ENCODE data around the gene CAMK2G. TPM values are rescaled to one million over a fixed set of nuclear protein-coding genes. Genes with fewer than 3 reads are reported as not detected.
A peak's percentile ranks its signal among the peaks of the same experiment; 100 is the strongest.
"Not testable (repeated sequence)": the region's sequence is repeated elsewhere in the genome, so short reads cannot be mapped to it uniquely, and the experiment has no call there.

The CAMK2G gene
- total RNA-seq, 1 donor from 2014 or later, result 36.6 TPM

GRCh38 chr10:73788864-73789658, 85.3 kb downstream of the CAMK2G start:
- Histone ChIP-seq H2AFZ (replicated peaks) (no peak overlapping the region), H3K4me1 (peaks cover 5% of the 10 kb centered on the region), H3K9me3 (ENCODE audit: low read depth) (no peaks in the 10 kb centered on the region), H3K36me3 (no peaks in the 10 kb centered on the region), H3K79me2 (ENCODE audit: low read depth) (peaks cover 30% of the 10 kb centered on the region), H3K27ac (no peak overlapping the region), H3K9ac (no peak overlapping the region), H3F3A (ENCODE audit: low read depth) (peaks cover 23% of the 10 kb centered on the region), H3K4me3 (no peak overlapping the region), H4K20me1 (ENCODE audit: low read depth) (peaks cover 26% of the 10 kb centered on the region), H3K4me2 (no peak overlapping the region), H3K27me3 (no peaks in the 10 kb centered on the region)
- no peak for DNase-seq (ENCODE audit: low spot score)
- peaks cover 3% of the 10 kb centered on the region for H3K27me3 Mint-ChIP-seq (ENCODE audit: insufficient read depth, low read depth)
- H3K36me3 Mint-ChIP-seq, result peaks cover 16% of the 10 kb centered on the region
- no peak overlapping the region for H3K4me3 Mint-ChIP-seq
- H3K4me1 Mint-ChIP-seq, result peaks cover 22% of the 10 kb centered on the region
- no peaks in the 10 kb centered on the region for H3K9me3 Mint-ChIP-seq
- TF ChIP-seq EZH2phosphoT487 (IDR thresholded peaks at IDR 0.05) (no peak), CTCF (IDR thresholded peaks at IDR 0.05) (no peak), EZH2 (IDR thresholded peaks at IDR 0.05) (no peak)
- H3K27ac Mint-ChIP-seq, result no peak overlapping the region

GRCh38 chr10:73787031-73787800, 87.1 kb downstream of the CAMK2G start:
- Mint-ChIP-seq H3K4me1 (peaks cover 31% of the 10 kb centered on the region), H3K4me3 (peak overlapping the region; percentile 99)
- not testable (repeated sequence) for H3K27ac ChIP-seq; H3K27ac Mint-ChIP-seq; H3K27me3 ChIP-seq; H3K36me3 ChIP-seq; H3K27me3 Mint-ChIP-seq (ENCODE audit: insufficient read depth, low read depth); H3K36me3 Mint-ChIP-seq; H3K9me3 Mint-ChIP-seq; H3K9ac ChIP-seq; H2AFZ ChIP-seq (replicated peaks); H3K9me3 ChIP-seq (ENCODE audit: low read depth); DNase-seq (ENCODE audit: low spot score)
- Histone ChIP-seq H4K20me1 (ENCODE audit: low read depth) (peaks cover 36% of the 10 kb centered on the region), H3K4me3 (peak overlapping the region; percentile 84), H3K4me2 (peak overlapping the region; percentile 95), H3K79me2 (ENCODE audit: low read depth) (peaks cover 49% of the 10 kb centered on the region), H3K4me1 (peaks cover 15% of the 10 kb centered on the region), H3F3A (ENCODE audit: low read depth) (peaks cover 36% of the 10 kb centered on the region)

GRCh38 chr10:73786512-73786885, 87.9 kb downstream of the CAMK2G start:
- peak overlapping the region; percentile 99 for H3K4me3 Mint-ChIP-seq
- TF ChIP-seq EZH2phosphoT487 (IDR thresholded peaks at IDR 0.05) (no peak), CTCF (IDR thresholded peaks at IDR 0.05) (peak; percentile 13)
- Histone ChIP-seq H3K9ac (peak overlapping the region; percentile 67), H3K79me2 (ENCODE audit: low read depth) (peaks cover 56% of the 10 kb centered on the region), H3K9me3 (ENCODE audit: low read depth) (no peaks in the 10 kb centered on the region), H3K4me2 (peak overlapping the region; percentile 95), H4K20me1 (ENCODE audit: low read depth) (peaks cover 36% of the 10 kb centered on the region), H3K36me3 (no peaks in the 10 kb centered on the region), H3K27me3 (no peaks in the 10 kb centered on the region), H3K4me3 (peak overlapping the region; percentile 84), H3F3A (ENCODE audit: low read depth) (peaks cover 36% of the 10 kb centered on the region), H3K4me1 (peaks cover 15% of the 10 kb centered on the region), H2AFZ (replicated peaks) (no peak overlapping the region), H3K27ac (no peak overlapping the region)
- H3K9me3 Mint-ChIP-seq, result no peaks in the 10 kb centered on the region
- peaks cover 7% of the 10 kb centered on the region for H3K27me3 Mint-ChIP-seq (ENCODE audit: insufficient read depth, low read depth)
- H3K4me1 Mint-ChIP-seq, result peaks cover 33% of the 10 kb centered on the region
- no peak overlapping the region for H3K27ac Mint-ChIP-seq
- H3K36me3 Mint-ChIP-seq, result peaks cover 7% of the 10 kb centered on the region
- DNase-seq (ENCODE audit: low spot score), result no peak

Data from neural progenitor cell (in vitro differentiated cells).